HepG2 (cell line): ENCODE results near the gene ECE2. TPM values are rescaled to one million over a fixed set of nuclear protein-coding genes. Genes with fewer than 3 reads are reported as not detected.

ENCODE experiments used
- GATA4 ChIP-seq: sonication (generic); IDR thresholded peaks from 2 replicates; pipeline ENCODE4 v1.6.1; 2016; ENCODE audit warnings: antibody characterized with exemption, low read depth, borderline replicate concordance
- HNRNPL ChIP-seq: fragments of 200-400 bp; formaldehyde crosslinking; IDR thresholded peaks from 2 replicates; pipeline ENCODE4 v1.6.1; 2017; ENCODE audit warnings: mild to moderate bottlenecking, low read depth, low read length
- KMT2A ChIP-seq: sonication (generic); formaldehyde crosslinking; IDR thresholded peaks from 2 replicates; pipeline ENCODE4 v1.4.0; 2020; ENCODE audit warnings: missing genetic modification reagents
- MED13 ChIP-seq: sonication (generic); formaldehyde crosslinking; IDR thresholded peaks from 2 replicates; pipeline ENCODE4 v1.5.0; 2020; ENCODE audit warnings: missing genetic modification reagents
- MIER2 ChIP-seq: IDR thresholded peaks from 2 replicates; pipeline ENCODE4 v1.6.1; 2016; ENCODE audit warnings: missing biosample characterization, missing genetic modification reagents
- NR2C2 ChIP-seq: sonication (generic); formaldehyde crosslinking; IDR thresholded peaks from 2 replicates; pipeline ENCODE4 v1.4.0; 2020; ENCODE audit warnings: missing genetic modification reagents, mild to moderate bottlenecking, moderate library complexity, borderline replicate concordance
- SMARCC2 ChIP-seq: fragments of 450-650 bp; IDR thresholded peaks from 2 replicates; pipeline ENCODE4 v1.6.1; 2017; ENCODE audit warnings: antibody characterized with exemption, mild to moderate bottlenecking
- SUZ12 ChIP-seq: fragments of 150-350 bp; IDR thresholded peaks from 2 replicates; pipeline ENCODE4 v1.6.1; 2014; ENCODE audit warnings: low read depth, low read length
- THAP9 ChIP-seq: sonication (generic); formaldehyde crosslinking; IDR thresholded peaks from 2 replicates; pipeline ENCODE4; 2020; ENCODE audit warnings: missing genetic modification reagents, mild to moderate bottlenecking, borderline replicate concordance
- ZBTB34 ChIP-seq: sonication (generic); formaldehyde crosslinking; IDR thresholded peaks from 2 replicates; pipeline ENCODE4 v1.8.0; 2022; ENCODE audit warnings: mild to moderate bottlenecking, missing genetic modification reagents
- ZNF678 ChIP-seq: sonication (generic); formaldehyde crosslinking; IDR thresholded peaks from 2 replicates; pipeline ENCODE4 v1.4.0; 2020; ENCODE audit warnings: mild to moderate bottlenecking, missing genetic modification reagents
- polyA plus RNA-seq, 8 experiments: library from polyadenylated mRNA; depleted of rRNA in 3 of 8; stranded (reverse) in 7 of 8; unstranded in 1 of 8; fragments of >200 nt; fragmentation: Illumina TruSeq in 4 of 8; extraction: Trizol in 4 of 8; gene quantifications; 2 replicates each; pipeline versions ENCODE4 v1.2.1 to v1.2.3, GENCODE V29; 2011 to 2016; ENCODE audit warnings: low read depth in 4 of 8, missing spikeins in 1 of 8, mixed read lengths in 1 of 8; ENCODE audit not compliant: insufficient read depth in 1 of 8
- total RNA-seq, 5 experiments: library from RNA; depleted of rRNA; stranded (reverse); fragments of >200 nt; fragmentation: Illumina TruSeq; extraction: Trizol; gene quantifications; 2 replicates each; pipeline ENCODE4 v1.2.3, GENCODE V29; 2016; ENCODE audit warnings: low read depth in 1 of 5
- TF ChIP-seq, protein P1 (sequence below), 2 experiments: fragments of 450-650 bp in 1 of 2; sonication (generic) in 1 of 2; formaldehyde crosslinking in 1 of 2; IDR thresholded peaks; 2 replicates each; pipeline versions ENCODE4 v1.6.1 to v1.8.0; 2016 to 2022; ENCODE audit warnings: antibody characterized with exemption in 1 of 2, mild to moderate bottlenecking in 1 of 2, missing genetic modification reagents in 1 of 2
- TF ChIP-seq, protein P2 (sequence below): sonication (generic); formaldehyde crosslinking; IDR thresholded peaks from 2 replicates; pipeline ENCODE4 v1.5.0; 2020; ENCODE audit warnings: mild to moderate bottlenecking, missing genetic modification reagents

Gene ECE2
- total and polyA plus RNA-seq, 2 of the 13 experiments (the other 11 are each of a cell fraction or from before 2014, with no cell fraction given): not detected

GRCh38 chr3:184259878-184260723 lies 15.7 kb upstream of the ECE2 start (continued):
- TF ChIP-seq, protein P1, sequence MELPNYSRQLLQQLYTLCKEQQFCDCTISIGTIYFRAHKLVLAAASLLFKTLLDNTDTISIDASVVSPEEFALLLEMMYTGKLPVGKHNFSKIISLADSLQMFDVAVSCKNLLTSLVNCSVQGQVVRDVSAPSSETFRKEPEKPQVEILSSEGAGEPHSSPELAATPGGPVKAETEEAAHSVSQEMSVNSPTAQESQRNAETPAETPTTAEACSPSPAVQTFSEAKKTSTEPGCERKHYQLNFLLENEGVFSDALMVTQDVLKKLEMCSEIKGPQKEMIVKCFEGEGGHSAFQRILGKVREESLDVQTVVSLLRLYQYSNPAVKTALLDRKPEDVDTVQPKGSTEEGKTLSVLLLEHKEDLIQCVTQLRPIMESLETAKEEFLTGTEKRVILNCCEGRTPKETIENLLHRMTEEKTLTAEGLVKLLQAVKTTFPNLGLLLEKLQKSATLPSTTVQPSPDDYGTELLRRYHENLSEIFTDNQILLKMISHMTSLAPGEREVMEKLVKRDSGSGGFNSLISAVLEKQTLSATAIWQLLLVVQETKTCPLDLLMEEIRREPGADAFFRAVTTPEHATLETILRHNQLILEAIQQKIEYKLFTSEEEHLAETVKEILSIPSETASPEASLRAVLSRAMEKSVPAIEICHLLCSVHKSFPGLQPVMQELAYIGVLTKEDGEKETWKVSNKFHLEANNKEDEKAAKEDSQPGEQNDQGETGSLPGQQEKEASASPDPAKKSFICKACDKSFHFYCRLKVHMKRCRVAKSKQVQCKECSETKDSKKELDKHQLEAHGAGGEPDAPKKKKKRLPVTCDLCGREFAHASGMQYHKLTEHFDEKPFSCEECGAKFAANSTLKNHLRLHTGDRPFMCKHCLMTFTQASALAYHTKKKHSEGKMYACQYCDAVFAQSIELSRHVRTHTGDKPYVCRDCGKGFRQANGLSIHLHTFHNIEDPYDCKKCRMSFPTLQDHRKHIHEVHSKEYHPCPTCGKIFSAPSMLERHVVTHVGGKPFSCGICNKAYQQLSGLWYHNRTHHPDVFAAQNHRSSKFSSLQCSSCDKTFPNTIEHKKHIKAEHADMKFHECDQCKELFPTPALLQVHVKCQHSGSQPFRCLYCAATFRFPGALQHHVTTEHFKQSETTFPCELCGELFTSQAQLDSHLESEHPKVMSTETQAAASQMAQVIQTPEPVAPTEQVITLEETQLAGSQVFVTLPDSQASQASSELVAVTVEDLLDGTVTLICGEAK (IDR thresholded peaks at IDR 0.05): no peak
- TF ChIP-seq, protein P1 (CRISPR knock-in tag; IDR thresholded peaks at IDR 0.05): no peak
- TF ChIP-seq KMT2A (CRISPR knock-in tag) (no peak), ZBTB34 (CRISPR knock-in tag) (no peak), THAP9 (CRISPR knock-in tag) (no peak), SMARCC2 (no peak), MED13 (CRISPR knock-in tag) (no peak), HNRNPL (no peak), NR2C2 (CRISPR knock-in tag) (no peak), GATA4 (no peak), SUZ12 (no peak), MIER2 (CRISPR knock-in tag) (peak; percentile 69), ZNF678 (CRISPR knock-in tag) (no peak)
- TF ChIP-seq, protein P2, sequence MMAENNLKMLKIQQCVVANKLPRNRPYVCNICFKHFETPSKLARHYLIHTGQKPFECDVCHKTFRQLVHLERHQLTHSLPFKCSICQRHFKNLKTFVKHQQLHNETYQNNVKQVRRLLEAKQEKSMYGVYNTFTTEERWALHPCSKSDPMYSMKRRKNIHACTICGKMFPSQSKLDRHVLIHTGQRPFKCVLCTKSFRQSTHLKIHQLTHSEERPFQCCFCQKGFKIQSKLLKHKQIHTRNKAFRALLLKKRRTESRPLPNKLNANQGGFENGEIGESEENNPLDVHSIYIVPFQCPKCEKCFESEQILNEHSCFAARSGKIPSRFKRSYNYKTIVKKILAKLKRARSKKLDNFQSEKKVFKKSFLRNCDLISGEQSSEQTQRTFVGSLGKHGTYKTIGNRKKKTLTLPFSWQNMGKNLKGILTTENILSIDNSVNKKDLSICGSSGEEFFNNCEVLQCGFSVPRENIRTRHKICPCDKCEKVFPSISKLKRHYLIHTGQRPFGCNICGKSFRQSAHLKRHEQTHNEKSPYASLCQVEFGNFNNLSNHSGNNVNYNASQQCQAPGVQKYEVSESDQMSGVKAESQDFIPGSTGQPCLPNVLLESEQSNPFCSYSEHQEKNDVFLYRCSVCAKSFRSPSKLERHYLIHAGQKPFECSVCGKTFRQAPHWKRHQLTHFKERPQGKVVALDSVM (CRISPR knock-in tag): no peak
